ENCODE data around the gene FAM50A.

Gene FAM50A

DNA sequence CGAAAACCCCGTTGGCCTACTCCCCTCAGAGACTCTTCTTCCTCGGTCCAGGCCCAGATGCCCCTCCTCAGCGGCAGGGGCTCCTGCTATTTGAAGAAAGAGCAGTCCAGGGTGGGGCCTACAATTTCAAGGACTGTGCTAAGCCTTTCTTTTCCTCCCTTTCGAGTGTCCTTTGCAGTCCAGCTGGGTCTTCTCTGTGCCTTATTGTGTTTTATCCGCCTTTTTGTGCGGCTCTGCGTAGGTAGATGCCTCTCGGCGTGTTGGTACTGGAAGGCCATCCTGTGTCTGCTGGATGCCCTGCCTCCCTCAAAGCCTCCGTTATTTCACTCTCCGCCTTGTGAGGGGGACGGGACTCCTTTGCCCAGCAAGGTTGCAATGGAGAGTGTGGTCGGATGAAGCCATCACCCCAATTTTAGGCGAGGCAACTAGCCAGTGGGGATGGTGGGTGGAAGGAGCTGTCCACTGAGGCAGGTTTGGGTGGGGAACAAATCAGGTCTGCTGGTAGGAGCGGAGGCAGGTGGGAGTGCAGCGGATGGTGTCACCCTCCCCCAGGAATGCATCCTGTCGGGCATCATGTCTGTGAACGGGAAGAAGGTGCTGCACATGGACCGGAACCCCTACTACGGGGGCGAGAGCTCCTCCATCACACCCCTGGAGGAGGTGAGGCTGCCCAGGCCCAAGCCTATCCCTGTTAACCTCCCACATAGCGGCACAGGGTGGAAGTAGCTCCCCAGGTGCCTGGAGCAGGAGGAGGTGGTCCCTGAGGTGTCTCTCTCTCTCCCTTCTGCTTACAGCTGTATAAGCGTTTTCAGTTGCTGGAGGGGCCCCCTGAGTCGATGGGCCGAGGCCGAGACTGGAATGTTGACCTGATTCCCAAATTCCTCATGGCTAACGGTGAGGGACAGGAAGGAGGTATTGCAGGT lies 5.7 kb upstream of the FAM50A start:
- no peak for DNase-seq

DNA sequence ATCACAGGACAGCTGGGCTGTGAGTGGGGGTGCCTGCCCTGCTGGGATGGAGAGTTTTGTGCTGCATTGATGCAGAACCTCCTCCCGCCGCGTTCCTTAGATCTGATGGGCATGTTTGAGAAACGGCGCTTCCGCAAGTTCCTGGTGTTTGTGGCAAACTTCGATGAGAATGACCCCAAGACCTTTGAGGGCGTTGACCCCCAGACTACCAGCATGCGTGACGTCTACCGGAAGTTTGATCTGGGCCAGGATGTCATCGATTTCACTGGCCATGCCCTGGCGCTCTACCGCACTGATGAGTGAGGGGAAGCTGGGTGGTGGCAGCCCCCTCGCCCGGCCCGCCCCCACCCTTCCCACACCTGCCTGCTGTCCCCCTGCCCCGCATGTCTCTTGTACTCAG lies 4.1 kb upstream of the FAM50A start:
- no peak for DNase-seq

DNA sequence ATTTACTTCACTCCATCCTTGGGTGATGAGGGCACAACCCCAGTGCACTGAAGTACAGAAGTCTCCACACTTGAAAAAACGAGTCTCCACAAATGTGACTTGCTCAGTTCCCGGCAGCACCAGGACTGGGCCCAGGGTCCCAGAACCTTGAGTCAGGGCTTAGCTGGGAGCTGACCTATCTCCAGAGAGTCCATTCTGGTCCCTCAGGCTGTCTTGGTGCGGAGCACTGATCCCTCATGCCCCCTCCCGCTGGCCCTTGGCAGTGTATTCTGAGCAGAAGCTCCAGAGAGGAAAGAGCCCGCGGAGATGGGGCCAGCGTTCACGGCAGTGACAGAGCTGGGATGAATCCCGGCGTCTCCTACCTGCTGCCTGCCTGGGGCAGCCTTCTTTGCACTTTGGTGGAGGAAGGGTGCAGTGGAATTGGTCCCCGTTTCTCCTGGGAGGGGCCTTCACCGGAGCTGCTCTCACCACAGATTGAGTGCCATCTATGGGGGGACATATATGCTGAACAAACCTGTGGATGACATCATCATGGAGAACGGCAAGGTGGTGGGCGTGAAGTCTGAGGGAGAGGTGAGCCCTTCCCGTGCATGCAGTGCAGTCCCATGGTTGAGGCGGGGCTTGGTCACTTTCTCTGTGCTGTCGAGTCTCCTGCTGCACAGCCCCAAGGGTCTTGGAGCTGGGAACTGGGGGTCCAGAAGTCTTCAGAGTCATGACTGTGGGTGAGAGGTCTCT lies 3.2 kb upstream of the FAM50A start:
- DNase-seq = no peak

DNA sequence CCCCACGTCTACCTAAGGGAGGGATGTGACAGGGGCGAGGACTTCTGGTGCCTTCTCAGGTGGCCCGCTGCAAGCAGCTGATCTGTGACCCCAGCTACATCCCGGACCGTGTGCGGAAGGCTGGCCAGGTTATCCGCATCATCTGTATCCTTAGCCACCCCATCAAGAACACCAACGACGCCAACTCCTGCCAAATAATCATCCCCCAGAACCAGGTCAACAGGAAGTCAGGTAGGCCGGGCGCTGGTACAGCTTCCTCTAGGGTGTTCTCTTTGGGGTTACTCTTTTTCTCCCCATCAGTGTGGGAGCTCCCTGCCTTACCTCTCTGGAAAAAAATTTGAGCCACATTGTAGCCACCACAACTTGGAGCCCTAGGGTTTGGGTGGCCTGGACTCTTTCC lies 2.4 kb upstream of the FAM50A start:
- no peak for DNase-seq

DNA sequence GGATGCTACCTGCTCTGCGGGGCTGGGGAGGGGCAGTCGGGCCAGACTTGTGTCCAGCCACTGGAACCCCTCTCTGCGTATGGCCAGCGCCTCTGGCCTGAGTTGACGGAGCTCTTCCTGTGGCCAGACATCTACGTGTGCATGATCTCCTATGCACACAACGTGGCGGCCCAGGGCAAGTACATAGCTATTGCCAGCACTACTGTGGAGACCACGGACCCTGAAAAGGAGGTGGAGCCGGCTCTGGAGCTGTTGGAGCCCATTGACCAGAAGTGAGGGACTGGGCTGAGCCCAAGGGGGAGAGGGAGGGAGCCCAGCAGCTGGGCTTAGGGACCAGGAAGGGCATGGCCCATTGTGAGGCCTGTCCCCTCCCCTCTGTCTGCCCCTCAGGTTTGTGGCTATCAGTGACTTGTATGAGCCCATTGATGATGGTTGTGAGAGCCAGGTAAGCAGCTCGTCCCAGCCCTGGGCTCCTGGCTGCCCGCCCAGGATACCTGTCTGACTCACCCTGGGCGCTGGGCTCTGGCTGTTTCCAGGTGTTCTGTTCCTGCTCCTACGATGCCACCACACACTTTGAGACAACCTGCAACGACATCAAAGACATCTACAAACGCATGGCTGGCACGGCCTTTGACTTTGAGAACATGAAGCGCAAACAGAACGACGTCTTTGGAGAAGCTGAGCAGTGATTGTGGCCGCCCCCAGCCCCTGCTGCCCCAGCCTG lies 1.8 kb upstream of the FAM50A start:
- no peak for DNase-seq

DNA sequence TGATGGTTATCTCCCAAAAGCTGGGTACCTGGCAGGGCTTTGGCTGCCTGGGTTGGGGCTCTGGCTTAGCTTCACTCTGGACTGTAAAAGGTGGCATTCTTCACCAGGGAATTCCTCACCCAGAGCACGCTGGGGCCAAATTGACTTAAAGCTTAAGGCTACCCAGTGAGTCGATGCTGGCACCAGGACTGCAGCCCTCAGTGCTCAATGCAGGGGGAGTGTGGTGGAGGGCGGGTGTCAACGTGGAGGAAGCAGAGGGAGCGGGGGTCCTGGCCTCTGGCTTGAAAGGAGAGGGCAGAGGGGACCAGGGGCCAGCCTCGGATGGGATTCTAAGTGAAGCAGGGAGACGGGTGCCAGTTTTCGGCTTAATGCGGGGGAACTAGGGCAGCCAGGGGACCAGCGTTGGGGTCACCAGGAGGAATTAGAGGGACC lies 446 bp upstream of the FAM50A start:
- DNase-seq = peak in 2 of 51 donors; percentile 19 to 23

DNA sequence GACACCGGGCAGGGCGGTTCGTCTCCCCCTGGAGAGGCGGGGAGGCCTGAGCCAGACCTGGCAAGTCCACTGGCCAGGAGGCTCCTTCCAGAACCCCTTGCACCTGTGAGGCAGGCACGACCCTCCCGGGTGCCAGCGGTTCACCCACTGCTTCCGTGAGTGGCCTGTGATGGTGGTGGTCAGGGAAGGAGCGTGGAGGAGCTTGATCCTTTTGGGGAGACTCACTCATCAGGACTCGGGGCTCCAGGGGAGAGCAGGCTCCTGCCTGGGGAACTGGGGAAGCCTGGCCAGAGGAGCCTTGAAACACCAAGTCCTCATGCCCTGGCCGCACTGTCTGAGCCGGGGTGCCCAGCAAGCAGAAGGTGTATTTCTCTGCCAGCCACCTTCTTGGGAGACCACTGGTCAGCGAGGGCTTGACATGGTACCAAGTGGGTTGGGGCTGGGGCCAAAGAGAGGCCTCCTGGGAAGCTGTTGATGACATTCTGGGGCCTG lies 860 bp downstream of the FAM50A start:
- DNase-seq = no peak

DNA sequence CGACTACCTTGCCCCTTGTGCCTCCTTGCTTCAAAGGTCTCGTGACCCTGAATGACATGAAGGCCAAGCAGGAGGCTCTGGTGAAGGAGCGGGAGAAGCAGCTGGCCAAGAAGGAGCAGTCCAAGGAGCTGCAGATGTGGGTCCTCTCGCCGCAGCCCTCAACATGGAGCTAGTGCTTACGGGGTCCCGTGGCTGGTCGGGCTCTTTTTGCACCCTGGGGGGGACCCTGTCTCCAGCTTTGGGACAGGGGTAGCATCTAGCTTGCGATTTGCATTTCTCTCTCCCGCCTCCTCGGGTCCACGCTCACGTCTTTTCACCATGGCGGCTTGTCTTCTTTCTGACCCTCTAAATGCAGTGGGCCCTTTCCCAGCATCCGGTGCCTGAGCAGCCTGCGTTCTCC lies 1.8 kb downstream of the FAM50A start:
- no peak for DNase-seq

DNA sequence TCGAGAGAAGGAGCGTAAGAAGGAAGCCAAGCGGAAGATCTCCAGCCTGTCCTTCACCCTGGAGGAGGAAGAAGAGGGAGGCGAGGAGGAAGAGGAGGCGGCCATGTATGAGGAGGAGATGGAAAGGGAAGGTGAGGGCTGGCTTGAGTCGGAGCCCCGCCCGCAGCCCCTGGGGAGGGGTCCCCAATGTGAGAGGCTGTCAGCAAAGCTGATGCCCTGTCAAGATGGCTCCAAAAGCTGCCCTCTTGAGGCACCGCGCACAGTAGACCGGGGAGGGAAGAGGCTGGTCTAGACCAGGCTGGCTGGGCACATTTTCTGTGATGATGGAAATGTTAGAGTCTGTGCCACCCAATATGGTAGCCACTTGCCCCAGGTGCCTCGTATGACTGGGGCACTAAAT lies 2.5 kb downstream of the FAM50A start:
- no peak for DNase-seq

DNA sequence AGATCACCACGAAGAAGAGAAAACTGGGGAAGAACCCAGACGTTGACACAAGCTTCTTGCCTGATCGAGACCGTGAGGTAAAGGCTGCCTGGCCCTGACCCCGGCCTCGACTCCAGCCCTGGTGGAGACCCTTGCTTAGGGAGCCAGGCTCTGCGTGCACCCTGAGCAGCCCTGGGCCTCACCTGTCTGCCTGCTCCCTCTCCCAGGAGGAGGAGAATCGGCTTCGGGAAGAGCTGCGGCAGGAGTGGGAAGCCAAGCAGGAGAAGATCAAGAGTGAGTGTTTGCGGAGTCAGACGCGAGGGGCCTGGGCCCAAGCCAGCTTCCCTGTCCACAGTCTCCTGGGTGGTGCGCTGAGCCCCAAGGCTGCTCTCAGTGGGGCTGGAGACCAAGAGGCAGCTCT lies 4.5 kb downstream of the FAM50A start:
- no peak for DNase-seq

DNA sequence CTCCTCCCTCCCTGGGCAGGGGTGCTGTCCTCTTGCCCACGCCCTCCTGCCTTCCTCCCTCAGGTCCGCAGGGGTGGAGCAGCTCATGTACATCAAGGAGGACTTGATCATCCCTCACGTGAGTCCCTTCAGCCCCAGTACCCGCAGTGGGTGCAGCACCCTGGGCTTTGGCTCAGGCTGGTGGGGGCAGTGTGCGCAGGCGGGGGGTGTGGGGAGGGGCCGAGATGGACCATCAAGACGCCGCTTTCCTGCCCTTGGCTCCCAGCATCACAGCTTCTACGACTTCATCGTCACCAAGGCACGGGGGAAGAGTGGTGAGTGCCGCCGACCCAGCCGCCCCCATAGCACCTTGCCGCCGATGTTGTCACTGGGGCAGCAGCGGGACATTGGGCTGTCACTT lies 5.7 kb downstream of the FAM50A start:
- DNase-seq = no peak

DNA sequence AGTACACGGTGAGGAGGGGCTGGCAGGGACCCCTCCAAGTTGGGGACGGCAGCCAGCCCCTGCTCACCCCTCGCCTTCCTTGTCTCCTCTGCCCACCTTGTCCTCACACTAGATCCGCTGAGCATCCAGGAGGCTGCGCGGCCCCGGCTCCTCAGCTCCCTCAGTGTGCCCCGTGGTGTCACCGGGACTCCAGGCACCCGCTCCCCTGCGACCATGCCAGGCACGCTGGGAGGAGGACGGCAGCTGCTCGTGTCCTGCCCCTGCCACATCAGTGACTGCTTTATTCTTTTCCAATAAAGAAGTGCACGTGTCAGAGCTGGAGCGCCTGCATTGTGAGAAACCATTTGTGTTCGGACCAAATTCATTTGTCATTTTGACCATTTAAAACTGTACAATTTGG lies 6.4 kb downstream of the FAM50A start:
- DNase-seq = peak in 15 of 51 donors; percentile 2 to 38 (median 9)

DNA sequence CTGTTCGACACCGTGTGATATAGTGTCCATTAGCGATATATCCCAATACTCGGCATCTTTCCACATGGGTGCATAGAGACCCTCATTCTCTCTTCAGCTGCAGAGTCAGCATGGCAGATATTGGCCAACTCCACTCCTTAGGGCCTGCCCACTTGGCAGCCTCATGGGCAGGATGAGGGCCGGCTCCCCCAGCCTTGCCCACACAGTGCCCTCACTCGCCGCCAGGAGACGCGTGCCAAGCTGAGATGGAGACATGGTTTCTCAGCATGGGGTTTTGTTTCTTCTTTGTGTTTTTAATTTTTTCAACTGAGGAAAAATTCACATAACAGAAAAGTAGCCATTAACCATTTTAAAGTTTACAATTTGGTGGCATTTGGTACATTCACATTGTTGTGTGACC lies 8.9 kb downstream of the FAM50A start:
- DNase-seq = peak in 16 of 51 donors; percentile 1 to 39 (median 12)

DNA sequence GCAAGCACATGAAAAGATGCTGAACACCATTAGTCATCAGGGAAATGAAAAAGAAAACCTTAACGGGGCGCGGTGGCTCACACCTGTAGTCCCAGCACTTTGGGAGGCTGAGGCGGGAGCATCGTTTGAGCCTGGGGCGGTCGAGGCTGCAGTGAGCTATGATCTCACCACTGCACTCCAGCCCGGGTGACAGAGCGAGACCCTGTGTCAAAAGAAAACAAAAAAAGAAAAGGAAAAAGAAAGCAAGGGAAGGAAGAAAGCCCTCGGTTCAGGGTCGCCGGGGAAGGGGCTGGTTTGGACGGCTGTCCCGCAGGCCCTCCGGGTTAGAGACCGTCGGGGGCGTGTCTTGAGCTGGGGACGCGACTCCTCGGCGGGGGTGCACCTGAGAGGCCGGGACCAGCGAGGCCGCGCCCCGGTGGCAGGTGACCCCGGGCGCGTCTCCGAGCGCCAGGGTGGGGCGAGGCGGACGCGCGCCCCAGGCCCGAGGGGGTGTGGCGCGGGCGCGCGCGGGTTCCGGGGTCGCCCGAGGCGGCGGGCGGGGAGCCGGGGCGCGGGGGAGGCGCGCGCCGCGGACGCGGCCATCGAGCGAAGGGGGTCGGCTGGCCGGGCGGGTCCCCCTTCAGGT lies 13.7 kb downstream of the FAM50A start:
- peak in 15 of 51 donors; percentile 10 to 66 (median 31) for DNase-seq

DNA sequence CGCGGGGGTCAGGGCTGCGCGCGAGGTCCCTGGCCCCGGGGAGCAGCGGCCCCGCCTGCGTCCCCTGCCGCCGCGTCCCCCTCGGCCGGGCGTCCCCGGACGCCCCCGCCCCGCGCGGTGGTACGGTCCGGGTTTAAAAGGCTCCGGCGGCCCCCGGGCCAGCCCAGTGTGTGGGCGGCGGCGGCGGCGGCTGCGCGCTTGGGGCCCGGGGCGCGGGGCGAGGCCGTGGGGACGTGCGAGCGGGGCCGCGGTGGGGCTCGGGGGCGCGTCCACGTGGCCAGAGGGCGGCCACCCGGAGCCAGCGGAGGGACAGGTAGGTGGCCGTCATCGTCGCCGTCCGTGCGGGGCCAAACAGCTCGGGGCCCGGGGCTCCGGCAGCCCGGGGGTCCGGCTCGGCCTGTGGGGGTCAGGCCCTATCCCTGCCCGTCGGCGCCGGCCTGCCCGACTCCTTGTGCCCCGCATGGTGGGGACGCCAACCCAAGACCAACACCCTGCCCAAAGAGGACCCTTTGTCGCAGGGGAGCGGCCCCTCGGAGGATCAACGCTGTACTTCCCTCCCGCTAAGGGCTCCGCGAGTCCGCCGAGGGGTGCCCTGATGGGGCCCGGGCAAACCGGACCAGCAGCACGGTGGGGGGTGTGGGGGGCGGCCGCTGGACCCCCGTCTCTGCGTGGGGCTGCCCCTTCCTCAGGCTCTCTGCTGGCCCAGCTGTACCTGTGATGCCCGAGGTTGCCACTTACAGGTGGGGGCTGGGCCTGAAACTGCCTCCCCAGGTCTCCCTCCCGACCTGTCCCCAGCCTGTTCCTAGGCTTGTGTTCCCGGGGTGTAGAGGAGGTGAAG lies 14.4 kb downstream of the FAM50A start, which contains the start of gene PLXNA3:
PLXNA3 (plus strand) TSS at position 166 of the 838 bp plus-strand sequence. CDS start 1,903 bp downstream, outside the sequence.
- peak in 33 of 51 donors; percentile 1 to 68 (median 21) for DNase-seq

DNA sequence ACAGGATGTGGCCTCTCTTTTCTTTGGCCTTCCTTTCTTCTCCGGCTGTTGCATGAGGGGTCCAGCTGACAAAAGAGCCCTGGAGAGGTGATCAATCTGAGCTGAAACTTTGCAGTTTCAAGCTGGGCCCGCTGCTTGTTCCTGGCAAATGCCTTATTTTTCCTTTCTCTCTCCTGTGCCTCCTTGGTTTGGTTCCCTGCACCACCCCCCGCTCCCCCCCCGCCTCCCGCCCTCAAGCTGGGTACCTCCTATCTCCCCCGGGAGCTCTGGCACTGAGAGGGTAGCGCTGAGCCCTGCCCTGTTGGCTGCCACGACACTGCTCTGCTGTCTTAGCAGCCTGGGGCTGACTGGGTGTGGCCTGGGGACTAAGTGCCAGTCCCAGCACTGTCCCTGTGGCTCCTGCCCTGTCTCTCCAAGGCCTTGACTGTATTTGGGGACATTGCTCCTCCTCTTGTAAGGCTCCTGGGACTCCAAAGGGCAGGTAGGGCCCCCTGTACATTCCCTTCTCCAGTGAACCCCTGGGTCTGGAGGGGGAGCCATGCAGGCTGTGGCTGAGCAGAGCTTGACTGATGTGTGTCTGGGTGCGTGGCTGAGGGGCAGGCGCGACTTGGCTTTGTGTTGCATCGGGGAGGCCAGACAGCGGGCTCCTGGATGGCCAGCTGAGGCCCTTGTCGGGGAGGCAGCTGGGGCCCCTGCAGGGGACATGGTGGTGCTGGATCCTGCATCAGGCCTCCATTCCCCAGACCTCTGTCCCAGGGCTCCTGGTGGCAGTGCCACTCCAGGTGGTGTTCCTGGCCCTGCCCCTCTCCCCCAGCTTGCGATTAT lies 15.2 kb downstream of the FAM50A start:
- peak in 16 of 51 donors; percentile 2 to 30 (median 12) for DNase-seq

DNA sequence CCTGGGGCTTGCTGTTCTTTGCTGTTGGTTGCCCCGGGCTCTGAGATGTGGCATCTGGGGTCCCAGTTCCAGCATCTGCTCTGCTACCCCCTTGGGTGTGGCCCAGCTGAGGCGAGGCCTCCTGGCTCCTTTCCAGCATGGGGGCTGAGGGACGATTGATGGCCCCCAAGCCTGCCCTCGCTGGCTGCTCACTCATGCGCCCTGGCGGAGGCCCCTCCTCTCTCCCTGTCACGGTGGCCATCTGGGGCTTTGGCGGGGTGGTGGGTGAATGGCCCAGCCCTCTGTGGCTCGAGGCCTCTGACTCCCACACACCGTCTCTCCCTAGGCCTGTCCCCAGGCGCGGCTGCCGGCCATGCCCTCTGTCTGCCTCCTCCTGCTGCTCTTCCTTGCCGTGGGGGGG lies 15.9 kb downstream of the FAM50A start:
- DNase-seq = peak in 2 of 51 donors; percentile 6 to 7

DNA sequence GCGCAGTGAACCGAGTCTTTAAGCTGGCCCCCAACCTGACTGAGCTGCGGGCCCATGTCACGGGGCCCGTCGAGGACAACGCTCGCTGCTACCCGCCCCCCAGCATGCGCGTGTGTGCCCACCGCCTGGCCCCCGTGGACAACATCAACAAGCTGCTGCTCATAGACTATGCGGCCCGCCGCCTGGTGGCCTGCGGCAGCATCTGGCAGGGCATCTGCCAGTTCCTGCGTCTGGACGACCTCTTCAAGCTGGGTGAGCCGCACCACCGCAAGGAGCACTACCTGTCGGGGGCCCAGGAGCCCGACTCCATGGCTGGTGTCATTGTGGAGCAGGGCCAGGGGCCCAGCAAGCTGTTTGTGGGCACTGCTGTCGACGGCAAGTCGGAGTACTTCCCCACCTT lies 16.4 kb downstream of the FAM50A start:
- peak in 2 of 51 donors; percentile 5 to 6 for DNase-seq

DNA sequence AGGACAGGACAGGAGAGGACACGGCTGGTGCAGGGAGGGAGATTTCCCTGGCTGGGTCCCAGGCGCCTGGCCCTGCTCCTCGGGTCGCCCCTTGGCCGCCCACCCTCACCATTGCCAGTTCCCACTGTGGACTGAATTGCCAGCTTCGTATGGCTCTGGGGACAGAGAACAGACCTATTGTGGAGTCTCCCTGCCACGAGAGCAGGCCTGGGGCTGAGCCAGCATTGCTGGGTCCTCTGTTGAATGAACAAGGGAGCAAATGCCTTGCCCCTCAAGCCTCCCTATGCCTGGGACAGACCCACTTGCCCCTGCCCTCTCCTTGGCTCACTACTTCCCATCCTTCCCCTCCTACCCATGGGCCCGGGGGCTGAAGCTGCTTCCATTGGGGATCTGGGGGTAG lies 18.5 kb downstream of the FAM50A start:
- DNase-seq = peak in 18 of 51 donors; percentile 9 to 51 (median 20)
